ENCODE measurements around the gene SYCE1L. TPM values are rescaled to one million over a fixed set of nuclear protein-coding genes. Genes with fewer than 3 reads are reported as not detected.

Gene SYCE1L
- polyA plus RNA-seq, 1 donor: 5.6 TPM

DNA sequence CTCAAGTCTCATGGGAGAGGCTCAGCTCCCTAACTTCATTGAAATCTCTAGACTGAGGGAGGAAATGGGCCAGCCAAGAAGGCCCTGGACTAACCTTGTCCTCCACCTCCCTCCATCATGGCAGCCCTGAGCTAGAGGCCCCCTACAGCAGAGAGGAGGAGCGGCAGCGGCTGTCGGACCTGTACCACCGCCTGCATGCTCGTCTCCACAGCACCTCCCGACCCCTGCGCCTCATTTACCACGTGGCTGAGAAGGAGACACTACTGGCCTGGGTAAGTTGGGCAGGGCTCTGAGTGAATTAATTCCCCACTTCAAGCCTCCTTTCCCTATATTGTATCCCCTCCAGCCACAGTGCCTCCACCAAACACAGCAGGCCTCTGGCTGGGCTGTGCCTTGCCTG is 3.8 kb upstream of the SYCE1L start:
- Histone ChIP-seq H3K4me3 (ENCODE audit: low read length) (no peak overlapping the region), H3K27ac (ENCODE audit: low read length) (no peak overlapping the region)
- no CpG with 5 or more reads among the region's 8 CpGs for WGBS (ENCODE audit: insufficient coverage, low lambda C conversion rate)

DNA sequence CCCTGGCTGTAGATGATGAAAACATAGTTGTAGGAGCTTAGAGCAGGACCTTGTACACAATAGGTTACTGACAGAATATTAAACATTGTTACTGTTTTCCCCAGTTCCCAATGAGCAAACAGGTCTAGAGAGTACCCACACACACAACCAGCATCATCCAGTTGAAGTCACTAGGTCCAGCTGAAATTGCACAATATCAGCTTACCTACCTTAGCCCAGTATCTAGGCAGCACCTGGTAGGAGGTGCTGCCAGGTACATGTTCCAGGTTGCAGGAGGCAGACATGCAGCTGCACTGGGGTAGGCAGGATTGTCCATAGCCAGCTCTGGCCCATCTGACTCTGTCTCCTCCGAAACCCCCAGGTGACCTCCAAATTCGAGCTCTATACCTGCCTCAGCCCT is 1.5 kb upstream of the SYCE1L start:
- DNase-seq: no peak
- no peaks in the 10 kb centered on the region for H3K4me1 ChIP-seq (ENCODE audit: control insufficient read depth, insufficient read depth, low read length)
- no peak overlapping the region for H3K27ac ChIP-seq (ENCODE audit: low read length)
- no peak overlapping the region for H3K4me3 ChIP-seq (ENCODE audit: low read length)
- no CpG with 5 or more reads among the region's 2 CpGs for WGBS (ENCODE audit: insufficient coverage, low lambda C conversion rate)
- peaks cover 69% of the 10 kb centered on the region for H3K36me3 ChIP-seq (ENCODE audit: control insufficient read depth, insufficient read depth, low read length)
- no peaks in the 10 kb centered on the region for H3K27me3 ChIP-seq (ENCODE audit: control insufficient read depth, insufficient read depth, low read length)
- peaks cover 3% of the 10 kb centered on the region for H3K9me3 ChIP-seq (ENCODE audit: control insufficient read depth, low read depth, low read length)

More for the DNA sequence above, 3.8 kb upstream of the SYCE1L start:
- H3K4me1 ChIP-seq (ENCODE audit: control insufficient read depth, insufficient read depth, low read length): no peaks in the 10 kb centered on the region
- no peak for DNase-seq
- H3K36me3 ChIP-seq (ENCODE audit: control insufficient read depth, insufficient read depth, low read length): peaks cover 61% of the 10 kb centered on the region
- no peaks in the 10 kb centered on the region for H3K27me3 ChIP-seq (ENCODE audit: control insufficient read depth, insufficient read depth, low read length)
- peaks cover 3% of the 10 kb centered on the region for H3K9me3 ChIP-seq (ENCODE audit: control insufficient read depth, low read depth, low read length)

DNA sequence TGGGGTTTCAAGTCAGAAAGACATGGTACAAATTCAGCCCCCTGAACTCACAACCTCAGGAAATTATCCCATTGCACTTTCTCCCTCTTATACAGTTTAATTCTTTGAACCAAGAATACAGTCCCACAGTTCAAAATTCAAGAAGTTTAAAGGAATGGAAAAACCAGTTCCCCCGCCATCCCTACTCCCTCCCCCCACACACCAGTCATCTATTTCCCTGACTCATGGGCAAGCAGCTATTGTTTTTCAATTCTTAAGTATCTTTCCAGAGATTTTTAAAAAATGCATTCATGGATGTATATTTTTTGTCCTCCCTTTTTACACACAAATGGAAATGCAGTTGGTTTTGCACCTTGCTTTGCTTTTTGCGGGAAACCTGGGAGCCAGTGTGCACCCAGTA is 7.3 kb downstream of the SYCE1L start:
- H3K9me3 ChIP-seq (ENCODE audit: control insufficient read depth, low read depth, low read length): no peaks in the 10 kb centered on the region
- no peaks in the 10 kb centered on the region for H3K27me3 ChIP-seq (ENCODE audit: control insufficient read depth, insufficient read depth, low read length)
- whole genome bisulfite sequencing (ENCODE audit: insufficient coverage, low lambda C conversion rate): no CpG with 5 or more reads among the region's 2 CpGs
- no peak overlapping the region for H3K4me3 ChIP-seq (ENCODE audit: low read length)
- H3K36me3 ChIP-seq (ENCODE audit: control insufficient read depth, insufficient read depth, low read length): no peaks in the 10 kb centered on the region
- no peaks in the 10 kb centered on the region for H3K4me1 ChIP-seq (ENCODE audit: control insufficient read depth, insufficient read depth, low read length)
- DNase-seq: no peak
- no peak overlapping the region for H3K27ac ChIP-seq (ENCODE audit: low read length)

DNA sequence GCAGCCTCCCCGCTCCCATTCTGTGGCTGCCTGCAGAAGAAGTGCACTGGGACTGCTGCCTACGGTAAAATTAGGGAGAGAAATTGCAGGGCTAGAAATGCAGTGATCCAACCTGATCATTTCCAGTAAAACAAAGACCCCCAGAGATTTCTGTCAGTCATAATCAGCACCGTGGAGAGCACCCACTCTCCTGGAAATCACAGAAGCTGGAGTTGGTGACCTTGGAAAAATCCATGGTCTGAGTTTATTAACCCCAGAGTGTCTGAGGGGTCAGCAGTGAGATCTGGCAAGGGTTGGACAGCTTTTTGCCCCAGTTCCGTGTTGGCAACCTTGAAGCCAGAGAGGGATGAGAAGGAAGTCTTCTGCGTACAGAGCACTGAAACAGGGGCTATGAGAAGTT is 7.8 kb downstream of the SYCE1L start:
- H3K4me1 ChIP-seq (ENCODE audit: control insufficient read depth, insufficient read depth, low read length): no peaks in the 10 kb centered on the region
- no peak for DNase-seq
- no peaks in the 10 kb centered on the region for H3K27me3 ChIP-seq (ENCODE audit: control insufficient read depth, insufficient read depth, low read length)
- WGBS (ENCODE audit: insufficient coverage, low lambda C conversion rate): 60% methylated on average over 1 of the region's 5 CpGs
- H3K9me3 ChIP-seq (ENCODE audit: control insufficient read depth, low read depth, low read length): no peaks in the 10 kb centered on the region
- H3K36me3 ChIP-seq (ENCODE audit: control insufficient read depth, insufficient read depth, low read length): no peaks in the 10 kb centered on the region
- no peak overlapping the region for H3K4me3 ChIP-seq (ENCODE audit: low read length)
- no peak overlapping the region for H3K27ac ChIP-seq (ENCODE audit: low read length)

DNA sequence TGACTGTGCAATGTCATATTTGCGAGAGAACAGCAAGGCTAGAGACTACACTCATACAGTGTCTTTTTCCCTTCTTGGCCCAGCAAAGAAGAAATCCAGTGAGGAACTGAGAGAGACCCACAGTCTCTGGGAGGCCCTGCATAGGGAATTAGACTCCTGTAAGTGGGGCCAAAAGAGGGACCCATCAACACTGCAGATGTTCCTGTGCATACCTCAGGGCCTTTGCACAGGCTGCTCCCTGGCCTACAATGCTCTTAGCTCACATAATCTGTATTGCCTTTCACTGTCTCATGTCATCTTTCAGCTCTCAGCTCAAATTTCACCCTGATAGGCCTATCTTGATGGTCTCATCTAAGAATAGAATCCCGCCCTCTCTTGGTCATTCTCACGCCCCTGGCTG is 9.2 kb downstream of the SYCE1L start:
- DNase-seq: no peak
- no peaks in the 10 kb centered on the region for H3K36me3 ChIP-seq (ENCODE audit: control insufficient read depth, insufficient read depth, low read length)
- H3K4me3 ChIP-seq (ENCODE audit: low read length): no peak overlapping the region
- H3K4me1 ChIP-seq (ENCODE audit: control insufficient read depth, insufficient read depth, low read length): no peaks in the 10 kb centered on the region
- H3K27ac ChIP-seq (ENCODE audit: low read length): no peak overlapping the region
- peaks cover 5% of the 10 kb centered on the region for H3K9me3 ChIP-seq (ENCODE audit: control insufficient read depth, low read depth, low read length)
- no CpG with 5 or more reads among the region's 3 CpGs for WGBS (ENCODE audit: insufficient coverage, low lambda C conversion rate)
- H3K27me3 ChIP-seq (ENCODE audit: control insufficient read depth, insufficient read depth, low read length): no peaks in the 10 kb centered on the region

DNA sequence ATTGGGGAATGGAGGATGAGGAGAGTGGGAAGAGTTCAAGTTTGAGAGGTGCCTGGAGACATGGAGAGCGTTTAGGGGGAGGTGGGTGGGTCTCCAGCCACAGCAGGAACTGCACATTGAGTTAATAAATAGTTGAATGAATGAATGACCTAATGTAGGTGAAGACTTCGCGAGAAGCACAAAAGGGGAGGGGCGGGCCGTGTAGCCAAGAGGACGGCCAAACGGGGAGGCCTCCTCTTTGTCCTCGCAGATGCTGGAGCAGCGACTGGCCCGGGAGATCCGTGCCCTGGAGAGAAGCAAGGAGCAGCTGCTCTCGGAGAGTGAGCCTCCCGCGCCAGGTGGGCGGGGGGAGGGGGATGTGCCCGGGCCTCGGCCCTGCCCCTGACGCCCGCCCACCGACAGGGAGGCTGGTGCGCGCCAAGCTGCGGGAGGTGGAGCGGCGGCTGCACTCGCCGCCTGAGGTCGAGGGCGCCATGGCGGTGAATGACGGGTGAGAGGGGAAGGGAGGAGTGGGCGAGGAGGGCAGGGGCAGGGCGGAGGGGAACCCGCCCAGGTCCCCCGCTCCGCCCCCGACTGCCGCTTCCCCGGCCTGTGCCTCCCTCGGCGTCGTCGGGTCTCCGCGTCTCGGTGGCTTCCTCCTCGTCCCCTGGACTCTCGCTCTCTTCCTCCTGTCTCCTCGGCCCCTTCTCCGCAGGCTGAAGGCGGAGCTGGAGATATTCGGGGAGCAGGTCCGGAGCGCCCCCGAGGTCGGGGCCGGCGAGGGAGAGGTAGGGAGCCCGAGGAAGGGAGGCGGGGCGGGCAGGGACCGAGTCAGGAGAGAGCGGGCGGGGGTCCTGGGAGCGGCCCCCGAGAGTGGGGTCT is 12.9 kb downstream of the SYCE1L start:
- no peaks in the 10 kb centered on the region for H3K27me3 ChIP-seq (ENCODE audit: control insufficient read depth, insufficient read depth, low read length)
- no peaks in the 10 kb centered on the region for H3K36me3 ChIP-seq (ENCODE audit: control insufficient read depth, insufficient read depth, low read length)
- no peaks in the 10 kb centered on the region for H3K4me1 ChIP-seq (ENCODE audit: control insufficient read depth, insufficient read depth, low read length)
- peak overlapping the region; percentile 53 for H3K27ac ChIP-seq (ENCODE audit: low read length)
- H3K9me3 ChIP-seq (ENCODE audit: control insufficient read depth, low read depth, low read length): peaks cover 5% of the 10 kb centered on the region
- no CpG with 5 or more reads among the region's 66 CpGs for WGBS (ENCODE audit: insufficient coverage, low lambda C conversion rate)
- H3K4me3 ChIP-seq (ENCODE audit: low read length): peak overlapping the region; percentile 64
- peak; percentile 67 to 78 for DNase-seq

DNA sequence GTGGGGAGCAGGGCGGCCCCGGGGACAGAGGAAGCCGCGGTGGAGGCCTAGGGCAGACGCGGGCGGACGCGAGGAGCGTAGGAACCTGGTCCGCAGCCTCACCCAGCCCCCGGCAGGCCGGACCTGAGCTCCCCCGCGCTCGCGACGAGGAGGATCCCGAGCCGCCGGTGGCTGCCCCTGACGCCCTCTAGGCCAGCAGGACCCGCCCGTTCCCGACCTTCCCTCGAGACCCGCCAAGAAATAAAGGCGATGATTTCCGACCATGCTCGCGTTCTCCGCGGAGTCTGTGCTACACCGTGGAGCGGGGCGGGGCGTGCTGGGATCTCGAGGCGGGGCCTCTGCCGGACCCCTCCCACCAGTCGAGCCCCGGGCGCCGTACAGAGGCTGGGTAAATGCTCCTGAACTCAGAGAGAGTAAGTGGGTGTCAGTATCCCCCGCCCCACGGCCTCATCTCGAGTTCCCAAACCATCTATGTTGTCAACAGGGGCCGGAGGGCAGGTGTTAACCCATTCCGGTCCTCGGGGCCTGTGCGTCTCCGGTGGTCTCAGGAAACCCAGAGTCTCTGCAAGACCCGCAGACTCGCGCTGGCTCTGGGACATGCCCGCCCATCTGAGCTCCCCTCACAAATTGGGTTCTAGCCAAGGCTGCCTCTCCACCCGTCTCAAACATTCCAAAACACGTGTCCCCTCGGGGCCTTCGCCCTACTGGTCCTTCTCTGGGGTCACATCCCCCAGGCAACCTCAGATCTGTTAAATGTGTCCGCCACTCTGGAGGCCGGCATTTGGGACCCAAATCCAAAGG is 13.7 kb downstream of the SYCE1L start:
- H3K27me3 ChIP-seq (ENCODE audit: control insufficient read depth, insufficient read depth, low read length): no peaks in the 10 kb centered on the region
- H3K27ac ChIP-seq (ENCODE audit: low read length): peak overlapping the region; percentile 53
- WGBS (ENCODE audit: insufficient coverage, low lambda C conversion rate): 59% methylated on average over 6 of the region's 62 CpGs
- peak overlapping the region; percentile 64 for H3K4me3 ChIP-seq (ENCODE audit: low read length)
- H3K36me3 ChIP-seq (ENCODE audit: control insufficient read depth, insufficient read depth, low read length): no peaks in the 10 kb centered on the region
- H3K4me1 ChIP-seq (ENCODE audit: control insufficient read depth, insufficient read depth, low read length): no peaks in the 10 kb centered on the region
- H3K9me3 ChIP-seq (ENCODE audit: control insufficient read depth, low read depth, low read length): peaks cover 5% of the 10 kb centered on the region
- peak in 1 of 2 donors; percentile 37 for DNase-seq

DNA sequence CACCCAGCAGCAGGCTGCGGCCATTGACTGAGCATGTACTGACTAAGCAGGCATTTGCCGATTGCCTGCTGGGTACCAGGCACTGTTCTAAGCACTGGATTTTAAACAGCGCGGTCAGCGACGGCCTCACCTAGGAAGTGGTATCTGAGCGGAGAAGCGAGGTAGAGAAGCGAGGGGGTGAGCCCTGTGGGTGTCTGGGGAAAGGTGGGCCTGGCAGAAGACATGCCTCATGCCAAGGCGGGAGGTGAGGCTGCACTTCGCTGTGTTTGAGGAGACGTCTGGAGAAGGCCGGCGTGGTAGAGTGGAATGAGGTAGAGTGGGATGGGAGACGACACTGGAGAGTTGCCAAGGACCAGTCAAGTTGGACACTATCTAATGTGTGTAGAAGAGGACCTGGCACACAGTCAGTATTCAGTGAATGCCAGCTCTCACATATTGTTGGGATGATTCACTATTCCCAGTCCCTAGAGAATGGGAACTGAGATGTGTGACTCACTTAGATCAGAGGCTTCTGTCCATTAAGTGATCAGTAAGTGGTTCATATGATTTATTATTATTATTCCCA is 14.4 kb downstream of the SYCE1L start:
- Histone ChIP-seq H3K36me3 (ENCODE audit: control insufficient read depth, insufficient read depth, low read length) (no peaks in the 10 kb centered on the region), H3K4me1 (ENCODE audit: control insufficient read depth, insufficient read depth, low read length) (no peaks in the 10 kb centered on the region), H3K27ac (ENCODE audit: low read length) (no peak overlapping the region), H3K4me3 (ENCODE audit: low read length) (no peak overlapping the region), H3K27me3 (ENCODE audit: control insufficient read depth, insufficient read depth, low read length) (no peaks in the 10 kb centered on the region), H3K9me3 (ENCODE audit: control insufficient read depth, low read depth, low read length) (peaks cover 5% of the 10 kb centered on the region)
- no CpG with 5 or more reads among the region's 15 CpGs for WGBS (ENCODE audit: insufficient coverage, low lambda C conversion rate)
- DNase-seq: no peak

DNA sequence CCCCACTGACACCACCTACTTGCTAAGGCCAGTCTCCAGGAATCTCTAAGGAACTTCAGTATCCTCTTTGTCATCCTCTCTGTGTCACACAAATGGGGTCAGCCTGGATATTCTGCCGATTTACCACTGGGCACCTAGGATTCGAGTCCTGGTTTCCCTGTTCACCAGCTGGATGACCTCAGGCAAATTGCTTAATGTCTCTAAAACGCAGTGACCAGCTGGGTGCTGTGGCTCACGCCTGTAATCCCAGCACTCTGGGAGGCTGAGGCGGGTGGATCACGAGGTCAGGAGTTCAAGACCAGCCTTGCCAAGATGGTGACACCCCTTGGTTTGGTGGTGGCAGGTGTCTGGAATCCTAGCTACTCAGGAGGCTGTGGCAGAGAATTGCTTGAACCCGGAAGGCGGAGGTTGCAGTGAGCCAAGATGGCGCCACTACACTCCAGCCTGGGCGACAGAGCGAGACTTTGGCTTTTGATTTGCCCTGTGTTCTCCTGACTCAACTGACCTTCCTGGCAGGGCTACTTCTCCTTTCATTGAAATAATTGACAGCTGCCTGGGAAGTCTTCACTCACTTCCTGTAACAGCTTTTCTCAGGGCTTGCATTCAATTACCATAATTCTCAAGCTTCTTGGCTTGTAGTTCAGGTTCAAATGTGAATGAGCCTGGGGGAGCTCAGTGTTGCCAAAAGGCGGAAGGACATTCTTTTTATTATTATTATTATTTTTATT is 15.4 kb downstream of the SYCE1L start:
- no peak for DNase-seq
- peaks cover 5% of the 10 kb centered on the region for H3K9me3 ChIP-seq (ENCODE audit: control insufficient read depth, low read depth, low read length)
- no peaks in the 10 kb centered on the region for H3K27me3 ChIP-seq (ENCODE audit: control insufficient read depth, insufficient read depth, low read length)
- no peaks in the 10 kb centered on the region for H3K4me1 ChIP-seq (ENCODE audit: control insufficient read depth, insufficient read depth, low read length)
- H3K4me3 ChIP-seq (ENCODE audit: low read length): no peak overlapping the region
- no CpG with 5 or more reads among the region's 12 CpGs for WGBS (ENCODE audit: insufficient coverage, low lambda C conversion rate)
- no peaks in the 10 kb centered on the region for H3K36me3 ChIP-seq (ENCODE audit: control insufficient read depth, insufficient read depth, low read length)
- H3K27ac ChIP-seq (ENCODE audit: low read length): no peak overlapping the region

DNA sequence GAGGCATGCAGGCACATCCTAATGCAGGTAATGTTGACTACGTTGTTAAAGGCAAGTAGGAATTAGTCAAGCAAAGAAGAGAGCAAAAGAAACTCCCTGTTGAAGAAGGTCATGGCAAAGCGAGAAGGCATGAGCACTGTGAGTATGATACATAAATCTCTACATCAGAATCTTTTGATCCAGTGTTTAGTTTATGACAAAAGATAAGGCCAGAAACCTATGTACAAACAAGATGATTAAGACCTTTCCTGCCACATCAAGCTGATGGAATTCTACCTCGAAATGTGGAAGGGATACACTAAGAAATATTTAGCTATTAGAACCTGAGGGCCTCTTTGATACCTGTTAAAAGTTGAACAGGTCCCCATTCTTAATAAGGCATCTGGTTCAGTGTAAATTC is 20.2 kb downstream of the SYCE1L start:
- H3K4me1 ChIP-seq (ENCODE audit: control insufficient read depth, insufficient read depth, low read length): no peaks in the 10 kb centered on the region
- no peaks in the 10 kb centered on the region for H3K9me3 ChIP-seq (ENCODE audit: control insufficient read depth, low read depth, low read length)
- DNase-seq: no peak
- no peak overlapping the region for H3K27ac ChIP-seq (ENCODE audit: low read length)
- 100% methylated on average over 2 of the region's 3 CpGs for WGBS (ENCODE audit: insufficient coverage, low lambda C conversion rate)
- H3K4me3 ChIP-seq (ENCODE audit: low read length): no peak overlapping the region
- H3K36me3 ChIP-seq (ENCODE audit: control insufficient read depth, insufficient read depth, low read length): no peaks in the 10 kb centered on the region
- H3K27me3 ChIP-seq (ENCODE audit: control insufficient read depth, insufficient read depth, low read length): no peaks in the 10 kb centered on the region

All from large intestine (tissue), 3 donors.